Activated CD8-positive, alpha-beta memory T cell treated with anti-CD3 and anti-CD28 coated beads, Interleukin-2, amount 50 U/mL, for 1 hour (primary cell): ENCODE measurements around the gene ALDH5A1.
"Not testable (repeated sequence)": the region's sequence is repeated elsewhere in the genome, so short reads cannot be mapped to it uniquely, and the experiment has no call there.

ENCODE experiments used
- DNase-seq: peaks from one replicate; pipeline ENCODE4 v3.0.0-alpha.2; 2020; ENCODE audit errors: extremely low read depth

The ALDH5A1 gene

DNA sequence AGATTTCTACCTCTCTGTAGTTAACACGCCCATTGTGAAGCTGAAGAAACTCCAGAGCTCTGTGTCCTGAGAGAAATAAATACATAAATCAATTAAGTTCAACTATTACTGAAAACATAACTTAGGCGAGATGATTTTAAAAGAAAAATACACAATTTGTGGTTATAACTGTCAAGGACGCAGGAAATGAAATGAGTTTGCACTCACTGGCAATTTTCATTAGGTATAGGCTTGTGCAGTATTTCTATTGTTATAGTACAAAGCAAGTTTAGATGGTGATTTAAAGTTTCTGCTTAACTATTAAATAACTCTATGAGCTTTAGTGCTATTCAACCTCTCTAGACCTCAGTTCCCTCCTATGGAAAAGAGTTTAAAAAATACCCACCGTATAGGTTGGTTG is 8.7 kb upstream of the ALDH5A1 start:
- no peak for DNase-seq

DNA sequence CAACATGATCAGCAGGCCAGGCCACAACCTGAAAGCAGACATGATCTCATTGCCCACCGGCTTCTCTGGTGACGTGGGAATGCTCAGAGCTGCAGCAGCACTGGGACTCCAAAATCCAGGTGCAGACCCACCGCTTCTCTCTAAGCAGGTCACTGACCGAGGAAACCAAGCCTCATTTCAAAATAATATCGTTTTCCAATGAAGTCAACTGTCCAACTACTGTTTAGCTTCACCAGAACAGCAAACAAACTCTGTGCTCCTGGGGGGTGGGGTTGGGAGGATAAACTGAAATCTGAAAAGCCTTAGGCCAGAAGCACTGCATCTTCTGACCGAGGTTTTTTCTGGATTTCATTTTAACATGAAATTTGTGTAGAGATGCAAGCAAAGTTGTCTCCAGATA is 5.3 kb upstream of the ALDH5A1 start, which contains the start of gene GPLD1:
TSS of gene GPLD1 (minus strand) at position 109 of the 400 bp plus-strand sequence. CDS start at position 42, 67 bp downstream.
- no peak for DNase-seq

DNA sequence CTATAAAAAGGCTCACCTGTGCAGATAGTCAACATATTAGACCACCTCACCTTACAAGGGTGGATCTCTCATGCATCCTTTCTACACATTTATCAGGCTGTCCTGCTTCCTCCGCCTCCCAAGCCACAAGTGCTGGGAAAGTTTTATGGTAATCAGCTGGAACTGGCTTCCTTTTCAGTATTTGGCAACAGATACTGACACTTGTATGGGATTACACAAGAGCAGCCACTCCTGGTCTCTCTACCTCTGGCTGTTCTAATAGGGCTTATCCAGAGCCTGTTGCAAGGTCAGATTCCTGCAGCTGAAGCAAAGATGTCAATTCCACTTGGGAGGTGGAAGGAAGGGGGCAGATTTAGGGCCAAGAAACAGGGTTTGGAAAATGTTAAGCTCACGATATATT is 4.9 kb upstream of the ALDH5A1 start:
- DNase-seq = no peak

DNA sequence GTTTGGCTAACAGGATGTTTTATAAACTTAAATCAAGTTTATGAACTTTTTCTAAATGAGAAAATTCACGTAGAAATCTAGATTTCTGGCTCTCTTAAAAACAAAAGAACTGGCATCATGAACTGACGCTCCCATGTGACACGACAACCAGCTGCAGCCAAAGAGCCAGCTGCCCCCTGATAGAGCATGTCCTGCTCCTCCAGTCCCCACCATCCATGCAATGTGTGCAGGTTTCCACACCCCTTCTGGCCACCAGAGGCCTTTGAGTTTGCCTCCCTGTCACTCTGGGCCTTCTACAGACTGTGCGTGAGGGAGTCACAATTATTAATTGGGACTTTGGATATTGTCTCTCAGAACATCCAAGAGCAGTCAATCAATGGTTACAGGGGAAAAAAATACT is 3.8 kb upstream of the ALDH5A1 start:
- no peak for DNase-seq

DNA sequence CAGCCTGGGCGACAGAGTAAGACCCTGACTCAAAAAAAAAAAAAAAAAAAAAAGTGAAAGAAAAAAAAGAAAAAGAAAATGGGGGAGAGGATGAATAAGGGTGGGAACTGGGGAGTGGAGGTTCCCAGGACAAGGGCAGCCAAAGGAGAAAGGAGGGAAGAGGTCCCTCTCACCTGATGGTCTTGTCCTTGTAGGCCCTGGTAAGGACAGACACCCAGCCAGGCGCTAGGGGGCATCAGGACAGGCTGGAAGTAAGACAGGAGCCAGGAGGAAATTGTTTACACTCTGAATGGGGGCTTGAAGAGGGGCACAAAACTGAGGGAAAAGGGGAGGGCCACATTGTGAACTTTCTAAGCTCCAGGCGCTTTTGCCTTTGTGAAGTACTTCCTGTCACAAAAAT is 2.3 kb upstream of the ALDH5A1 start:
- no peak for DNase-seq

DNA sequence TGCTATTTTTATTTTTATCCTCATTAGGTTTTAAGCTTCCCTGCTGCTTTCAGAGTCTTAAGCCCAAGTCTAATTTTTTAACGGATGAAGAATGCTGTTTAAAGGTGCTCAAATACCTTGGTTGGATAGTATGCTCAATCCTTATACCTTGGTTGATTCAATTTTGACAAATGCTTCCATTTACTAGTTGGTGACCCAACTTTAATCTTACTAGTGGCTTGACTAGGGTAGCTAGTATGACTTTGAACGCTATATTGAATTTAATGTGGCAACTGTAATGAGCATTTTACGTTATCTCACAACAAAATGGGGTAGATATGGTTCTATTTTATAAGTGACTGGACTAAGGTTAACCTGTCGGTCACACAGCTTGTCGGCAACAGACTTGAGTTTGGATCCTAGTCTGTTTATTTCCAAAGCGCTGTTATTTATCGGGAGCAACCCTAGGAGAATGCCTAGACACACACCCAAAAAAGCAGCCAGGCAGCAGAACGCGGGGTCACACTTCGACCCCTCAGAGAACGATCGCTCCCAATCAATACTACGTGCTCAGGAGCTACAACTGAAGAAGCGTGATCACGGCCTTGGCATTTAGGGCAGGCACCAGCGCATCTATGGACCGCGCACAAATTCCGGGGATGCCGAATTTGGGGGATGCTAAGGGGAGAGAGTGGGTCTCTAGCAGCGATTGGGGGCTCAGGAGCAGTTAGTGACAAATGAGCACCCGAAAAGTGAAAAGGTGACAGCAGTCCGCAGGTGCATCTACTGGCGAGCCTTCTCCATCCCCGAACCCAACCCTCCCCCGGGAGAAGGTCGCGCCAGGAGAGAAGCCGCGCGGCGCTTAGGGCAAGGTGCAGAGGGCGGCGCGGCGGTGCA is 586 bp upstream of the ALDH5A1 start:
- no peak for DNase-seq

DNA sequence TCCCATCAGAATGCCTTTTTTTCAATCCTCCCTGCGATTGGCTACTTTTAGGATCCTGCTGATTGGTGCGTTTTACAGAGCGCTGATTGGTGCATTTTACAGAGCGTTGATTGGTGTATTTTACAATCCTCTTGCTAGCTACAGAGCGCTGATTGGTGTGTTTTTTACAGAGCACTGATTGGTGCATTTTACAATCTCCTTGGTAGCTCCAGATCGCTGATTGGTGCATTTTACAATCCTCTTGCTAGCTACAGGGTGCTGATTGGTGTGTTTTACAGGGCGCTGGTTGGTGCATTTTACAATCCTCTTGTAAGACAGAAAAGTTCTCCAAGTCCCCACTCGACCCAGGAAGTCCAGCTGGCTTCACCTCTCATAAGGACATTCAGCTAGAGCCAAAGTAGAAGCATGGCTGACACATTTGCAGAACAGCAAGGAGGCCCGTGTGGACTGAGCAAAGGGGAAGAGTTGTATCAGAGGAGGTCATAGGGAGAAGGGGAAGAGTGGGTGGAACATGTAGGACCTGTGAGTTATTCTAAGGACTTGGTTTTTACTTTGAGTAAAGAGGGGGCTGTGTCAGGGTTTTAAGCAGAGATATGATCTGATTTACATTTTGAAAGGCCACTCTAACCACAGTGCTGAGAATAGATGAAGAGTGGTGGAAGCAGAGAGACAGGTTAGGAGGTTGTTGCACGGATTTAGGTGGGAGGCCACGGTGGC is 2.6 kb downstream of the ALDH5A1 start:
- no peak for DNase-seq

DNA sequence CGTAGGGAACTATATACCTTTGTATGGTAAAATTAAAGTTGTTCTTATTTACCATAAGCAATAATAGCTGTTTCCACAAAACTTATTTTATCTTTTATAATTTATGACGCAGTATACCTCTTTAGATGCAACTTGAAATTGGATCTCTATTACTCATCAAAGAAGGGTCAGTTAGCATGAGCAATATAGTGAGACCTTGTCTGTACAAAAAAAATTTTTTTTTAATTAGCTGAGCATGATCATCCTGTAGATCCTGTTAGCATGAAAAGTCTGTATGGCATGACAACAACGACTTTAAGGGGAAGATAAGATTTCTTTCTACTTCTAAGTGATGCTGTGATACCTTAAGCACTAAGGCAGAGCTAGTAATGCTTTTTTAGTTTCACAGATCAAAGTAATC is 5.9 kb downstream of the ALDH5A1 start:
- DNase-seq = no peak

DNA sequence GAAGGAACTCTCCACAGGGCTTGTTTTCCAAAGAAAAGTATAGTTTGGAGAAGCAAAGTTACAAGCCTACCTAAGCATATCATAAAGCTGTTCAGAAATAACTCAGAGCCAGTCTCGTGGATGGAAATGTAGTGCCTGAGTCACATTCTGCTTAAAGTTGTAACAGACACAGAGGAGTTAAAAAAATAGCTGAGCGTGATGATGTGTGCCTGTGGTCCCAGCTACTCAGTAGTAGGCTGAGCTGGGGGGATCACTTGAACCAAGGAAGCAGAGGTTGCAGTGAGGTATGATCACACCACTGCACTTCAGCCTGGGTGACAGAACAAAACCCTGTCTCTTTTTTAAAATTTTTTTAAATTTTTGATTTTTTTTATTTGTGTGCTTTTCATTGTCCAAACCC is 6.6 kb downstream of the ALDH5A1 start:
- no peak for DNase-seq

DNA sequence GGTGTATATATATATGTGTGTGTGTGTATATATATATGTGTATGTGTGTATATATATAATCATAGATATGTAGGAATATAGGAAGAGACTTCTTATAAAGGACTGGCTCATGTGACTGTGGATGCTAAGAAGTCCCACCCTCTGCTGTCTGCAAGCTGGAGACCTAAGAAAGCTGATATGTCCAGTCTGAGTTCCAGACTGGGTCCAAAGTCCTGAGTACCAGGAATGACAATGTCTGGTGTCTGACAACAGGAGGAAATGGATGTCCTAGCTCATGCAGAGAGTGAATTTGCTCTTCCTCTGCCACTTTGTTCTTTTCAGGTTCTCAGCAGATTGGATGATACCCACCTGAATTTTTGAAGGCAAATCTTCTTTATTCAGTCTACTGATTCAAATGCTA is 7.1 kb downstream of the ALDH5A1 start:
- DNase-seq = no peak

DNA sequence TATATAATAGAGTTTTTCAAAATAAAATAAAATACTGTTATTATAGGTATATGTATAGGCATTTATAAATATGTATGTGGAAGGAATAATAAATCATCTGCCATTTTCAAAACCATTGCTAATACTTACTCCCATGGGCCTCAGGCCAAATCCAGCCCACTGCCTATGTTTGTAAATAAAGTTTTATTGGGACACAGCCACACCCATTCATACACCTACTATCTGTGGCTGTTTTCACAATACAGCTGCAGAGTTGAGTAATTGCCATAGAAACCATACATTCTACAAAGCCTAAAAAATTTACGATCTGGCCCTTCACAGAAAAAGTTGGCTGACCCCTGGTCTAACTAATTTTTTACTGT is 9.5 kb downstream of the ALDH5A1 start:
- no peak for DNase-seq

DNA sequence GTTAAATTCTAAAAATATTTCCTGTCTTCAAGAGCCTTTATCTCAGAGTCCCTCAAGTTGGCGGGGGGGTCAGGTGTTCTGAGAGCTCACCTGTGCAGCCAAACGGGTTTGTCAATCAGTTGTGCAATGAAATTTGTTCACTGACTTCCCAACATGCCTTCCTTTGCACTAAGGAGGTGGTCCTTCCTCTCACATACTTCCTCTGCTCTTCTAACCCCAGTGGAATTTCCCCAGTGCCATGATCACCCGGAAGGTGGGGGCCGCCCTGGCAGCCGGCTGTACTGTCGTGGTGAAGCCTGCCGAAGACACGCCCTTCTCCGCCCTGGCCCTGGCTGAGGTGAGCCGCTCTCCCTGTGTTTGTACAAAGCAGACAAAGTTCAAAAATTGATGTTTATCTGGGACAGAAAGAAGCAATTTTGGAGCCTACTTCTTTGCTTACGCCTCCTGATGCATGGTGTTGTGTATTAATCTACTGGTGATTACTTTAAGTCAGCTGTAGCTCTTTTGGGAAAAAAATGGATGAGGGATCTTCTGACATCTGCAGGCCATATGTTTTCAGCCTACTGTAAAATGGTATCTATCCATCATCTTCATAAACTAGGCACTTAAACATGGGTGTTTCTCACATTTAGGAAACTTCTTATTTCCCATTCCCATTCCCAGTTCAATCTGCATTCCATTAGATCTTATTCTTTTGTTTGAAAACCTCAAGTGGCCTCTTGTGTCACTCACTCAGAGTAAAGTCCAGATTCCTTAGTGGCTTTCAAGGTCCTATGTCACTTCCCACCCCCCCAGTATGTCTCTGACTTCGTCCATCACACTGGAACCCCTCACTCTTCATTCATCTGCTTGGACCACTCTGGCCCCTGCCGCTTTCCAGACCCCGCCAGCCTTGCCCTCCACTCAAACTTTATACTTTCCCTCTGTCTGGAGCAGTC is 10.1 kb downstream of the ALDH5A1 start:
- DNase-seq = no peak

DNA sequence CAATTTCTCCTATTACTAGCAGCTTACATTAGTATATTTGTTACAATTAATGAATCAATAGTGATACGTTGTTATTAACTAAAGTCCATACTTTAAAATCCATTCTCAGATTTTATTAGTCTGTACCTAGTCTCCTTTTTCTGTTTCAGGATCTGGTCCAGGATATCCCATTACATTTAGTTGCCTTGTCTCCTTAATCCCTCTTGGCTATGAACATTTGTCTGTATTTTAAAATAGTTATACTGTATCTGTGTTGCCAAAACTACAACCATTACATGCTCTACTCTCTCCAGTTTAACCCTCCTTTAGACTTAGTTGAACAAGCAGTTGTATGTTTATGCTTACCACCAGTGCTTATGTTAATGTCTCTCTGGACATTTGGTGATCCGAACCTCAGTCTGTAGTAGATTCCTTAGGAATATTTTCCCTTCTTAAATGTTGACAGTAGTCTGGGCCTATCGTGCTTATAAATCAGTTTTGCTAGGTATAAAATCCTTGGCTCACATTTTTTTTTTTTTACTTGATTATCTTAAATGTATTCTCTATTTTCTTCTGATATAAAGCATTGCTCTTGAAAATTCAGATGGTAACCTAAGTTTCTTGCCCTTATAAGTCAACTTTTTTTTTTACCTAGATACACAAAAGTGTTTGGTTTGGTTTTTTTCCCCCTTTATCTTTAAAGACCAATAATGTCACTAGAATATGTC is 12.2 kb downstream of the ALDH5A1 start:
- DNase-seq = no peak

DNA sequence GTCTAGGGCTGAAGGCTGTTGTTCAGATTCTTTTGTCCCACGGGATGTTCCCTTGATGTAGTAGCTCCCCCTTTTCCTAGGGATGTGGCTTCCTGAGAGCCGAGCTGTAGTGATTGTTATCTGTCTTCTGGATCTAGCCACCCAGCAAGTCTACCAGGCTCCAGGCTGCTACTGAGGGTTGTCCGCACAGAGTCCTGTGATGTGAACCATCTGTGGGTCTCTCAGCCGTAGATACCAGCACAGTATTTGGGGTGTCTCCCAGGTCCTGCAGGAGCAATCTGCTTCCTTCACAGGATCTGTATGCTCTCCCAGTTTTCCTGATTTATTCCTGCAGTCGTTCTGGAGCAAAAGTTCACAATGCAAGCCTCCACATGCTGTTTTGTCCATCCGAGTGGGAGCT is 17.2 kb downstream of the ALDH5A1 start:
- DNase-seq = not testable (repeated sequence)

DNA sequence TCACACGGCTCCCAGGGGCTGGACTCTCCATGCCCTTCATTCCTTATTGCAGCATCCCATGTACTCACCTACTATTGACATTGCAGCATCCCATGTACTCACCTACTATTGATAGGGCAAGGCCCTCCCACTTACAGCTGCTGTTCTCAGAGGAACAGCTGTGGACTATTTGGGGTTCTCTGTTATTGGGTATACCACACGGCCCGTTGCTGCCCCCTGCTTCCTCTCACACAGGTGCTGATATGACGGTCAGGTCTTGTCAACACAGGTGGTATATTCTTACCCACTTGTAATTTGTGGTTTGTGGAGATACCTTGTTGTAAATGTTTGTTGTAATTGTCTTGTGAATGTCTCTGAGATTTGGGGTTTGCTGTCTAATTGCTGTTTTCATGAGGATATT is 18.8 kb downstream of the ALDH5A1 start:
- no peak for DNase-seq

DNA sequence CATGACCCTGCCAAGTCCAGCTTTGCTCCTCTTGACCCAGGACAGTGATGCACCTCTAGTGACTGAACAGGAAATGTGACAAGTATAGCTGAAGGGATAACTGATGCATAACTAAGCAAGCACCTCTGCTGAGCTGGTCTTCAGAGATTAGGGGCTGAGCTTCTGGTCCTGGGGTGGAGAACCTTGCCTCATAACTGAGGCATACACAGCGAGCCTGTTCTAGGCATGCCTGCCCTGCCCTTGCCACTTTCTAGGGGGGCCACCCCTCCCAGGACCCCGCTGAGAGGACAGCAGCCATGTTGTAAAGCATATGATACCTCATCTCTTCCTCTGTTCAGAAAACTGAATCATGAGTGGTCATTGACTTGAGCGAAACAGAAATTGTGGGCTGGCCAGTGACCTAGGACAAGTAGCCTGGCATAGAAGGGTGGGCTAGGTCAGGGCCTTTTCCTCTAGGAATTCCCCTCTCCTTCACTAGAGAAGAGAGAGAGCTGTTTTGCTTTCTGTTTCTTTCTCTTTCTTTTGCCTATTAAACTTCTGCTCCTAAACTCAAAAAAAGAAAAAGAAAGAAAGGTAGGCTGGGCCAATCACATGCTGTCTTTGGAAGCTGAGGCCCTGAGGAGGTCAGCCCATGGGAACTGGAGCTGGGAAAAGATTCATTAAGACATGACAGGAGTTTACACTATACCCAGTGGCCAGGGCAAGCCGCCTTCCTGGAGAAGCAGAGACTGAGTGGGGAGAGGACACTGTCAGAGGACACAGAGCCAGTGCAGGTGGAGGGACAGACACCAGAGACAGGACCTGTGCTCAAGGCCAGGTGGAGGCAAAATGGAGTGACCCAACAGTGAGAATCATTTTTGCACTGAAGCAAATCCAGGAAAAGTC is 23.1 kb downstream of the ALDH5A1 start:
- DNase-seq = no peak

DNA sequence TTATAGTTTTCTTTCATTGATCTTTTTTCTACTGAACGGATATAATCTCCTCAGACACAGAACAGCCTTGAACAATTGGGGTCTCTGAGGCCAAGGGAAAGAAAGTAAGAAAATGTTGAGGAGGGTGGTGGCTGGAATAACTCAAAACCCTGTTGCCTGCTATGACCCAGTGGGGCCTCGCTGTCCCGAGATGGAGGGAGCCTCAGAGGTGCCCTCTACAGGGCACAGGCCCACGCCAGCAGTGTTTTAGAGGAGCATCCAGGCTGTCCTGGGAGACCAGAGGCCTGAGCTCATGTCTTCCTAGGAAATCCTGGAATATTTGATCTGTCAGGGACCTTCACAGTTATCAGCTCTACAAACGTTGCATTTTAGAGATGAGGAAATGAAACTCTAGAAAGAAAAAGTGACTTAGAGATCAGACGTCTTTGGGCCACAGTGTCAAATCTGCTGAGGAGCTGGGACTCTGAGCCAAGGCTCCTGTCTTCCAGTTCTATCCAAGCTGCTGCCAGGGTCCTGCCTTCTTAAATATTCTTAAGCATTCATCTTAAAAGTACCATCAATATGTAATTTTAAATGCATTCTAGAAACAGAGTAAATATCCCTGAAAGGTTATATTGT is 26.3 kb downstream of the ALDH5A1 start:
- DNase-seq = no peak

DNA sequence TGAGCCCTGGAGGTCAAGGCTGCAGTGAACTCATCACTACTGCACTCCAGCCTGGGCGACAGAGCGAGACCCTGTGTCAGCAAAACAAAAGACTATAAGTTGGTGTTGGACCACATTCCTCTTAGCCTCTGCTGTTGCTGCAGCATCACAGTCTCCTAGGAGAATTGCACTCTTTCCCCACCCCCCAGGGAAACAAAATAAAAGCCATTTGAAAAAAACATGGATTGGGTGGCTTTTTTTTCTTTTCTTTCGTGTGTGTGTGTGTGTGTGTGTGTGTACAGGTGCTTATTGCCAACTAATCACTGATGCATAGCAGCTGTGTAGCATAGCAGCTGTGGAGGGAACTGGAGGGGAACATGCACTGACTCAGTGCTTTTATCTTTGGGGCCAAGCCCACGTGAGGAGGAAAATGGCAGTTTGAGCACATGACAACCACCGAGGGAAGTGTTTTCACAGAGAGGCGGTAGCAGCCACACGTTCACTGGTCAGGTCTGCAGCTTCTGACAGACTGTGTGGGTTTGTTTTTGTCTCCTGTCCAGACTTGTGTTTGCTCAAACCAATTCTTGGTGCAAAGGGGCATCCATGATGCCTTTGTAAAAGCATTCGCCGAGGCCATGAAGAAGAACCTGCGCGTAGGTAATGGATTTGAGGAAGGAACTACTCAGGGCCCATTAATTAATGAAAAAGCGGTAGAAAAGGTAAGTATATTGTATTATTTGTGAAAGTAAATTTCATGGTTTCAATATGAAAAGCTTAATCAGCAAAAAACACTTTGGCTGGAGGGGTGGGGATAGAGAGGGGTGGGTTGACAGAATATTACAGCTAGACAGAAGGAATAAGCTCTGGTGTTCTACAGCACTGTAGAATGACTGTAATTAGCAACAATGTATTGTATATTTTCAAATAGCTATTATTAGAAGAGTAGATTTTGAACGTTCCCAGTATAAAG is 27.7 kb downstream of the ALDH5A1 start:
- no peak for DNase-seq

DNA sequence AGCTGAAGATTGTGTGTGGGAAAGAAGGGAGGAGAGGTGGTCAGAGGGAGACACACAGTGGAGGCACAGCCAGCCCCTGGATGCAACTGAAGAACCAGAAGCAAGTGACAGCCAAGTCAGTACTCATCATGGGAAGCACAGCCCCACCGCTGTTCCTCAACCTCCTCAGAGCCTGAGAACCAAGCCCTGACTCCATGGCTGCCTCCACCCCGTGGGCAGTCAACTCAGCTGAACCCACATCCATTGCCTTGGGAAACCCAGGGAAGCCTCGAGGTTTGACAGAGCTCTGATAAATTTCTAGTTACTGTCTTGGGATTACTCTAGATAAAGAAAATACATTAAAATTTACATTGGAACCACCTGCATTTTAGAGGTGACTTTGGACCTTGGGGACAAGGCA is 29.6 kb downstream of the ALDH5A1 start:
- DNase-seq = no peak
